HG03469 (cell line): ENCODE results near the gene HMGCS1.
A peak's percentile ranks its signal among the peaks of the same experiment; 100 is the strongest.
"Not testable (repeated sequence)": the region's sequence is repeated elsewhere in the genome, so short reads cannot be mapped to it uniquely, and the experiment has no call there.

ENCODE experiments used
- ATAC-seq: cut with Tn5 transposase; IDR thresholded peaks from one replicate; pipeline ENCODE4 v1.9.1; 2021; ENCODE audit warnings: mild to moderate bottlenecking, moderate library complexity, moderate number of reproducible peaks; ENCODE audit not compliant: unreplicated experiment

HMGCS1 gene

GRCh38 chr5:43313854-43314457, 744 bp upstream of the HMGCS1 start:
- ATAC-seq = no peak

GRCh38 chr5:43312699-43313034, 545 bp downstream of the HMGCS1 start:
- no peak for ATAC-seq

DNA sequence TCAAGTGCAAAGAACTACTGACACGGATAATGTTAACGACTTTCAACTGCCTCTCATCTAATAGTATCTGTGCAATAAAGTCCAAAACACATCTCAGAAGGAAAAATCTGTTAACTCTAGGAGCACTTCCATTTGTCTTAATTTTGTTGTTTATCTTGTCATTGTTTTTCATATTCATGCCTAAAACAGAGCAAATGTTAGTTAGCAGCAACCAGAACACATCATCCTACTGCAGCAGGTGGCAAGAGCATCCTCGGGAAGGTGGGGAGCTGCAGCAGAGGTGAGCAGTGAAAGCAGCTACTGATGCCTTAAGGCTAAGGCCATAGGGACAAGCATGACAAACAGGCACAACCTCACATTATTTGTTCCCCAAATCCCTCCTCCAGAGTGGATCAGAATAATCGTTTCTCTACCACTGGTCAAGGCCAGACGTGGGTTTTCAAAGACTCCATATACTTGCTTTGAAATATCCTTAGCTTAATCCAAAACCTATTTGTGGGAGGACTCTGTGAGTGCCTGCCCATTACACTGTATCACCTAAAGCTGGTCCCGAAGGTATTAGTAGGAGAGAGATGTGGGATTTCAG, 1.0 kb downstream of the HMGCS1 start:
- ATAC-seq = no peak

GRCh38 chr5:43309637-43310036, 3.6 kb downstream of the HMGCS1 start:
- ATAC-seq = no peak

DNA sequence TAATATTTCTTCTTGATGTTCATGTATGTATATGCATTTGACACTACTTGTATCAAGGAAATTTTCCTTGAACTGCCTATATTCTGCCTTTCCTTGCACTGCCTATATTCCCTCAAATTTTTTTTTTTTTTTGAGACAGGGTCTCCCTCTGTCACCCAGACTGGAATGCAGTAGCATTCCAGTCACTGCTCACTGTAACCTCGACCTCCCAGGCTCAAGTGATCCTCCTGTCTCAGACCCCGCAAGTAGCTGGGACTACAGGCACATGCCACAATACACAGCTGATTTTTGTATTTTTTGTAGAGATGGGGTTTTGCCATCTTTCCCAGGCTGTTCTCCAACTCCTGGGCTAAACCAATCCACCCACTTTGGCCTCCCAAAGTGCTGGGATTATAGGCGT, 4.1 kb downstream of the HMGCS1 start:
- ATAC-seq = no peak

DNA sequence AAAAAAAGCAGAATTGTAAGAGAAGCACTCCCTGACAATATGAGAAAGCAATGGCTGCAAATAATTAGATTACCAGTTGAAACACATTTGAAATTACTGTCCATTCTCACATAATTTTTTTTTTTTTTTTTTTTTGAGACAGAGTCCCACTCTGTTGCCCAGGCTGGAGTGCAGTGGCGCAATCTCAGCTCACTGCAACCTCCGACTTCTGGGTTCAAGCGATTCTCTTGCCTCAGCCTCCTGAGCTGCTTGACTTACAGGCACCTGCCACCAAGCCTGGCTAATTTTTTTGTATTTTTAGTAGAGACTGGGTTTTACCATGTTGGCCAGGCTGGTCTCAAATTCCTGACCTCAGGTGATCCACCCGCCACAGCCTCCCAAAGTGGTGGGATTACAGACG, 6.3 kb downstream of the HMGCS1 start:
- ATAC-seq = not testable (repeated sequence)

DNA sequence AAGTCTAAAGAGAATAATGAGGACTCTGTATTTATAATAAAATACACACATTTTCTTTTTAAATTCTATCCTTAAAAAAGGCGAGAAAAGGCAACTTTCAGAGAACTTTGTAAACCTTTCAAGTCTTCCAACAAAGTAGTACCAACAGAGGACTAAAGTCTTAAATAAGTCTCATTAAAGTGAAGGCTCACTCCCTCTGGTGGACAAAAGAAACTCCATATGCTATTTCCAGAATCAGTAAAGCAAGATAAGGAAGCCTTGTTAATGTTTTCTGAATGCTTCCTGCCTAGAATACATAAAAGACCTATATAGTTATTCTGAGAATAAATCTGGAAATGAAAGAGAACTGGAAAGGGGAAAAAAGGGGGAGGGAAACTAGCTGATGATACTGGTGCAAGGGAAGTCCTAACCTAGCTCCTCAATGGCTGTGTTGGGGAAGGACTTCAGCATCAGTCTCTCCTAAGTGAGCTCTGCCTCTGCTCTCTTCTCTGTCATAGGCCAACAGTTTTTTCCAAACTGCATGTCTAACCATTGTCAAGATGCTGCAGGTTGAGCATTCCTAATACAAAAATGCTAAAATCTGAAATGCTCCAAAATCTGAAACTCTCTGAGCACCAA, 7.2 kb downstream of the HMGCS1 start:
- ATAC-seq = no peak

DNA sequence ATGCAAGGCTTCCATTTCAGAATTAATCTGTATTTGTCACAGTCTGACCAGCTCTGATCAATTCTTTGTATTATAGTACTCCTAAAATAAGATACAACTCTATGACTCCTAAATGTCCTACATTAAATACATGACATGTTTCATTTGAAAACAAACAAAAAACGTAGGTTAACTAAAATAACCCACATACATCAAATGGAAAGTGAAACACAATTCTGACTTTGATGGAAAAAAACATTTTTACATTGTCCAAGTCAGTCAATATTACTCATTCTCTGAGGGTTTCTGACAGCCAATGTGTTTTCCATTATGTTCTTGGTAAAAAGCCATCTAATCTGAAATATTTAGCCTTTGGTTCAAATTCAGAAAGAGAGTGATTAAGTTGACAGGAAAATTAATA, 8.7 kb downstream of the HMGCS1 start:
- ATAC-seq = peak; percentile 48

DNA sequence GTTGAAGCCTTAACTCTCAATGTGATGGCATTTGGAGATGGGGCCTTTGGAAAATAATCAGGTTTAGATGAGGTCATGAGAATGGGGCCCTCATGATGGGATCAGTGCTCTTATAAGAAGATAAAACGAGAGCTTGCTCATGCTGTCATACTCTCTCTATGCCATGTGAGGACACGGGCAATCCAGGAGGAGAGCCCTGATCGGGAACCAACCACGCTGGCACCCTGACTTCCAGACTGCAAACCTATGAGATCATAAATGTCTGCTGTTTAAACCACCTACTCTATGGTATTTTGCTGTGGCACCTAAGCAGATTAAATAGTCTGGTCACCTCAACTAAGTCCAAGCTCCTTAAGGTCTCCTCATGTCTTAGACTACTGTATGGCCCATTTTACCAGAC, 10.0 kb downstream of the HMGCS1 start:
- no peak for ATAC-seq

DNA sequence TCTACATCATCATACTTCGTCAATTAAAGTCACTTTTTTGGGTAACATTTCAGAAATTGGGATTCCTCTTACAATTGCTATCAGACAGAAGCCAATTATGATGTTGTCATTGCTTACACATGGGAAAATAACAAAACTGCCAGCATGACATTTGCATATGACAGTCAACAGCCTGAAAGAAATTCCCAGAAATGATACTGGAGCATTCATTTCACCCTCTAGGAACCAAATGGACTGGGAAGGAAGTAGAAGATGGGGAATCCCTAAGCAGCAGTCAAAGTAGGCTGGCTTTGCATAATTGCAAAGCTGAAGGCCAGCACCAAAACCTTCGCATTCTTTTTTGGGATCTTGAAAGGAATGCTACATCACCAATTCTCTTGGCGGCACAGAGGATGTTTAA, 10.7 kb downstream of the HMGCS1 start:
- no peak for ATAC-seq

GRCh38 chr5:43301653-43302091, 11.5 kb downstream of the HMGCS1 start:
- ATAC-seq = no peak

- ATAC-seq = no peak
These were observed 13.1 kb downstream of the HMGCS1 start for GRCh38 chr5:43300112-43300511.

GRCh38 chr5:43298443-43298842, 14.8 kb downstream of the HMGCS1 start:
- ATAC-seq = no peak

DNA sequence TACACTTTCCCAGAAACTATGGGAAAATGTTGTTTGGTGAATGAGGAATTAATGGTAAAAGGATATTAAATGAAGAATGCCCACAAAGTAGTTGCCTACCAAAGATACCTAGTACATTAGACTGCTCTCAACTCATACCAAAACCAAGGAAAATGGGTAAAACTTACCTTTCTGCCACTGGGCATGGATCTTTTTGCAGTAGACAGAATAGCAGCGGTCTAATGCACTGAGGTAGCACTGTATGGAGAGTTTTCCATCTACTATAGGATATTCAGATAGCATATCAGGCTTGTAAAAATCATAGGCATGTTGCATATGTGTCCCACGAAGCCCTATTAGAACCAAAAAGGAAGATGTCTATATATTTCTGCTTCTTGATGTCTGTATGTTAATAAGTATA, 16.4 kb downstream of the HMGCS1 start:
- no peak for ATAC-seq

- ATAC-seq = no peak
These were observed 18.0 kb downstream of the HMGCS1 start for GRCh38 chr5:43295202-43295601.

GRCh38 chr5:43294226-43294625, 19.0 kb downstream of the HMGCS1 start:
- ATAC-seq = no peak

- ATAC-seq = no peak
These were observed 22.5 kb downstream of the HMGCS1 start for GRCh38 chr5:43290726-43291125.

GRCh38 chr5:43288269-43288831, 24.9 kb downstream of the HMGCS1 start:
- no peak for ATAC-seq

- no peak for ATAC-seq
These were observed 25.7 kb downstream of the HMGCS1 start for GRCh38 chr5:43287493-43287892.

DNA sequence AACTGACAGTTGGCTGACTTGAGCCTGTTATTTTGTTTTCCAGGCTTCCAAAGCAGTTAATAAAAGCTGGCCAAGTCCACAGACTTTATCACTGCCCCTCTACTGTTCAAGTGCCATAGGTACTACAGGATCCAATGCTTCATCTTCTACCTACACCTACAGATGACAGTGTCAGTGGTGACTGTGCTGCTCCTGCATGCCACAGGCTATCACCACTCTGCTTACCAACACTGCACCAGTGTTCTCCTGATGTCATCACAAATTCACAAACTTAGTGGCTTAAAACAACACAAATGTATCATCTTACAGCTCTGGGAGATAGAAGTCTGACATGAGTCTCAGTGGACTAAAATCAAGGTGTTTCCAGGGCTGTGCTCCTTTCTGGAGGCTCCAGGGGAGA, 26.6 kb downstream of the HMGCS1 start:
- no peak for ATAC-seq

DNA sequence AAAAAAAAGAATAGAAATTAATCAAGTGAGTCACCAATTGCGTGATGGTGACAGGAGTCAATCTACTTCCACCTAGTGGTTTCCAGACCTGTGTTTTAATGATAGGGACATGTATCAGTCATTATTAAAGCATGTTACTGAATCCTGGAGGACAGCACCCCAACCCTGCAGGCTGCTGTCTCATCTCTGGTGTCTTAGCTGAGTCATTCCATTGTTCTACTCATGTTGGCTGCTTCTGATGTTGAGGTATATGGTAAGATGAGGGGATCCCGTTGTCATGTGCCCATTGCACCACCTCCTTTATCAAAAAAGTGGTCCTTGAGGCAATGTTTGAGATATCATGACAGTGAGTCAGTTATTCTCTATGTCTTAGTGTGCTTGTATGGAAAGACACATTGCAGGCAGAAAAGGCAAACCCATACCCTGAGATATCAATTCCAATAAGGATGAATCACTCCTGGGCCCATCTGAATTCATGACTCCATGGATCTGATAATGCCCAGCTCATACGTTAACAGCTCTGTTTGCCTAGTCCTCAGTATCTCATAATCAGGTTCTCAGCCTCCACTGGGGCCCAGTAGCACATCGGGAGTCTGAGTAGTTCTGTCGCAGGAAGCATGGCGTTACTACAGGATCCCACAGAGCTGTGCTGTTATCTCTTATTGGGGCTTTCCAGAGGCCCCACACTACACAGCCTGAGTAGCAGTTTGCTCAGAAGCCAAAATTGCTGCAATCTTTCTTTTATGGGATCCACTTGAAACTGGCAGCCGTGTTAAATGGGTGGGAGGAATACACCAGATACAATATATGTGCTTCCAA, 31.2 kb downstream of the HMGCS1 start:
- no peak for ATAC-seq
